Testis (tissue), 2 donors: Measurements from ENCODE around the gene CELF5.

ENCODE experiments used
- CTCF ChIP-seq, 3 experiments: fragments of 450-650 bp in 2 of 3; fragments of 200-600 bp in 1 of 3; sonication (generic) in 1 of 3; IDR thresholded peaks; one replicate each; pipeline ENCODE4 v1.5.1; 2016 to 2019; ENCODE audit warnings: antibody characterized with exemption in 3 of 3, mild to moderate bottlenecking in 2 of 3, moderate library complexity in 1 of 3
- POLR2A ChIP-seq: fragments of 450-650 bp; IDR thresholded peaks from one replicate; pipeline ENCODE4 v1.6.1; 2017; ENCODE audit warnings: antibody characterized with exemption, mild to moderate bottlenecking, moderate library complexity

- TF ChIP-seq CTCF (IDR thresholded peaks at IDR 0.05) (no peak), POLR2A (no peak)
Measured at GRCh38 chr19:3298853-3299449, 74.5 kb downstream of the CELF5 start.
